RWPE1 (cell line): ENCODE data around the gene CDC37.
A peak's percentile ranks its signal among the peaks of the same experiment; 100 is the strongest.

Experiments used
- CTCF ChIA-PET: fragments of 350-600 bp; sonication (Branson Sonifier 250); formaldehyde crosslinking; extraction: SDS; loops from one replicate; lab custom pipeline; 2021; lab: Yijun Ruan, JAX
- POLR2A ChIA-PET: fragments of 400-600 bp; formaldehyde crosslinking; extraction: SDS; loops from one replicate; lab custom pipeline; 2020; ENCODE audit warnings: antibody characterized with exemption; ENCODE audit not compliant: low non-redundant PET; lab: Yijun Ruan, JAX
- DNase-seq: peaks from one replicate; pipeline ENCODE4 v3.0.0; 2012; ENCODE audit warnings: low spot score
- H3K27ac ChIP-seq: fragments of 450-650 bp; 2 replicates; pipeline ENCODE4 v1.5.1; 2017
- CTCF ChIP-seq: fragments of 450-650 bp; conservative IDR thresholded peaks from 2 replicates; pipeline ENCODE4 v1.5.1; 2017; ENCODE audit warnings: low read depth, mild to moderate bottlenecking

Gene CDC37

GRCh38 chr19:10398819-10399218 is 4.5 kb downstream of the CDC37 start:
- CTCF ChIA-PET: interaction anchor here (0.7 to 1.6 kb wide), 3 partner anchors 10 to 133 kb away, joined by 3 to 4 read pairs (median 4); no protein-coding TSS in a partner anchor
- TF ChIP-seq CTCF: no peak
- peak overlapping the region; percentile 14; the same call in 1 of the 2 replicates for H3K27ac ChIP-seq
- POLR2A ChIA-PET: no interaction called here
- DNase-seq: no peak

GRCh38 chr19:10395917-10396316 is 7.4 kb downstream of the CDC37 start:
- no peak overlapping the region for H3K27ac ChIP-seq
- no peak for TF ChIP-seq CTCF
- CTCF ChIA-PET: no interaction called here
- DNase-seq: no peak
- POLR2A ChIA-PET: no interaction called here

- H3K27ac ChIP-seq: no peak overlapping the region
- ChIA-PET POLR2A (no interaction called here), CTCF (interaction anchor here (0.7 kb wide), 1 partner anchor 66 kb away, joined by 3 read pairs; no protein-coding TSS in a partner anchor)
- TF ChIP-seq CTCF: no peak
- no peak for DNase-seq
Observed at GRCh38 chr19:10395436-10395835, 7.9 kb downstream of the CDC37 start.

- CTCF ChIA-PET: interaction anchor here (0.7 to 0.9 kb wide), 2 partner anchors 21 to 67 kb away, joined by 3 read pairs; no protein-coding TSS in a partner anchor
- POLR2A ChIA-PET: interaction anchor here (0.6 kb wide), 1 partner anchor 136 kb away, joined by 8 read pairs; no protein-coding TSS in a partner anchor
- peak overlapping the region; percentile 27 for H3K27ac ChIP-seq
- TF ChIP-seq CTCF: no peak
- DNase-seq: no peak
Observed at GRCh38 chr19:10395003-10395402, 8.3 kb downstream of the CDC37 start.

GRCh38 chr19:10393137-10393536 is 10.2 kb downstream of the CDC37 start:
- H3K27ac ChIP-seq: peak overlapping the region; percentile 27; the same call in 1 of the 2 replicates
- no peak for DNase-seq
- POLR2A ChIA-PET: no interaction called here
- CTCF ChIA-PET: interaction anchor here (3.1 kb wide), 1 partner anchor 122 kb away, joined by 30 read pairs; the partner anchor contains the start of gene ICAM1
- TF ChIP-seq CTCF: no peak

- CTCF ChIA-PET: interaction anchor here (0.7 to 3.1 kb wide), 4 partner anchors 22 to 132 kb away, joined by 4 to 30 read pairs (median 14); partner anchors contain the start of genes ICAM1 and PDE4A
- POLR2A ChIA-PET: no interaction called here
- H3K27ac ChIP-seq: no peak overlapping the region
- DNase-seq: no peak
- no peak for TF ChIP-seq CTCF
Observed at GRCh38 chr19:10392120-10392519, 11.2 kb downstream of the CDC37 start.
